Measurements from ENCODE around the gene PPM1N. TPM values are rescaled to one million over a fixed set of nuclear protein-coding genes. Genes with fewer than 3 reads are reported as not detected.

PPM1N gene
- total and polyA plus RNA-seq, 2 of the 13 experiments (the other 11 are each of a cell fraction or from before 2014, with no cell fraction given): 0.31 to 1.8 TPM

DNA sequence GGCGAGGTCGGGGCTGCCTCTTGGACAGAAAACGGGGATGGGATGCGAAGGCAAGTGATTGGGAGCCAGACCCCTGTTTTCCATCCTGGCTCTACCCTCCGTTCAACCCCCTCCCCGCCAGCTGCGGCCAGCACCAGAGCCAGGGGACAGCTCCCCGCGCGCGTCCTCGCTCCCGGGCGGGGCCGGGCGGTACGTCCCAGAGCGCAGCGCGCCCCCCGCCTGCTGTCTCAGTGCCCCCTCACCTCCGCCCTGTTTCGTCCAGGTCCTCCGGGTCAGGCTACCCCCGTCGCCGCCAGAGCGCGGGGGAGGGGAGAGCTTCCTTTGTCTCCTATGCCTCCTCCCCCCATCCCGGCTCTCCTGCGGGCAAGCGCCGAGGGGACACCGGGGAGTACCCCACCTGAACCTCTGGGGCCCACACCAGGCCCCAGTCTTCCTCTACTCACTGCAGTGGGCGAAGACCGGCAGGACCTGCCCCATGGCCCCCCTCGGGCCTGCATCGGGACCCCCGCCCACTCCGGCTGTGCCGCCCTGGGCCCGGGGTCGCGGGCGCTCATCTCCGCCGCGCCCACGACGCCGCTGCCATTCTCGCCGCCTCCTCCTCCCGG, 1.8 kb upstream of the PPM1N start (continued):
- TF ChIP-seq ZNF264 (CRISPR knock-in tag; IDR thresholded peaks at IDR 0.05): no peak
- TF ChIP-seq, protein P1, sequence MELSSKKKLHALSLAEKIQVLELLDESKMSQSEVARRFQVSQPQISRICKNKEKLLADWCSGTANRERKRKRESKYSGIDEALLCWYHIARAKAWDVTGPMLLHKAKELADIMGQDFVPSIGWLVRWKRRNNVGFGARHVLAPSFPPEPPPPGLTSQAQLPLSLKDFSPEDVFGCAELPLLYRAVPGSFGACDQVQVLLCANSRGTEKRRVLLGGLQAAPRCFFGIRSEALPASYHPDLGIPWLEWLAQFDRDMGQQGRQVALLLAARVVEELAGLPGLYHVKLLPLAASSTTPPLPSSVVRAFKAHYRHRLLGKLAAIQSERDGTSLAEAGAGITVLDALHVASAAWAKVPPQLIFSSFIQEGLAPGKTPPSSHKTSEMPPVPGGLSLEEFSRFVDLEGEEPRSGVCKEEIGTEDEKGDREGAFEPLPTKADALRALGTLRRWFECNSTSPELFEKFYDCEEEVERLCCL (CRISPR knock-in tag; IDR thresholded peaks at IDR 0.05; ENCODE audit: borderline replicate concordance): 0 out of 2 replicates have a peak, but pooled peaks have one; percentile 35
- TF ChIP-seq, protein P2, sequence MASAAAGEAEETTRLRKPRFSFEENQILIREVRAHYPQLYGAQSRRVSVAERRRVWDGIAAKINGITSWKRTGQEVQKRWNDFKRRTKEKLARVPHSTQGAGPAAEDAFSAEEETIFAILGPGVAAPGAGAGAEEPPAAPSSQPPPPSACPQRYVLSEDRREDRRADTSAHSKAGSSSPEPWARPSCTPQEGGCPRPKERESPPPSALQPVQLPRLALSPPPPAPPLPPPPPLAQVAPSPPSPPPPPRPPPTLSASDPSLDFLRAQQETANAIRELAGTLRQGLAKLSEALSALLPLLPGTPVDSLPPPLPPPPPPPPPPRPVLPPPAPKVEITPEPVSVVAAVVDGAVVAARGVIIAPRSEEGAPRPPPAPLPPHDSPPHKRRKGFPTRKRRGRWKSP (CRISPR knock-in tag; IDR thresholded peaks at IDR 0.05): peak; percentile 60; the same call in 1 of the 2 replicates
- peak; percentile 95; the same call in 1 of the 2 replicates for TF ChIP-seq SIN3A (IDR thresholded peaks at IDR 0.05; ENCODE audit: borderline replicate concordance, low read depth, low read length)
- 0 out of 2 replicates have a peak, but pooled peaks have one; percentile 17 for TF ChIP-seq MTF1 (CRISPR knock-in tag; IDR thresholded peaks at IDR 0.05)
- TF ChIP-seq, protein P3, sequence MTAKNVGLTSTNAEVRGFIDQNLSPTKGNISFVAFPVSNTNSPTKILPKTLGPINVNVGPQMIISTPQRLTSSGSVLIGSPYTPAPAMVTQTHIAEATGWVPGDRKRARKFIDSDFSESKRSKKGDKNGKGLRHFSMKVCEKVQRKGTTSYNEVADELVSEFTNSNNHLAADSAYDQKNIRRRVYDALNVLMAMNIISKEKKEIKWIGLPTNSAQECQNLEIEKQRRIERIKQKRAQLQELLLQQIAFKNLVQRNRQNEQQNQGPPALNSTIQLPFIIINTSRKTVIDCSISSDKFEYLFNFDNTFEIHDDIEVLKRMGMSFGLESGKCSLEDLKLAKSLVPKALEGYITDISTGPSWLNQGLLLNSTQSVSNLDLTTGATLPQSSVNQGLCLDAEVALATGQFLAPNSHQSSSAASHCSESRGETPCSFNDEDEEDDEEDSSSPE (CRISPR knock-in tag; IDR thresholded peaks at IDR 0.05): 0 out of 2 replicates have a peak, but pooled peaks have one; percentile 25
- no peak for TF ChIP-seq GPN1 (CRISPR knock-in tag; IDR thresholded peaks at IDR 0.05; ENCODE audit: borderline replicate concordance)
- TF ChIP-seq ARID2 (CRISPR knock-in tag; IDR thresholded peaks at IDR 0.05; ENCODE audit: borderline replicate concordance): no peak
- TF ChIP-seq, protein P4, sequence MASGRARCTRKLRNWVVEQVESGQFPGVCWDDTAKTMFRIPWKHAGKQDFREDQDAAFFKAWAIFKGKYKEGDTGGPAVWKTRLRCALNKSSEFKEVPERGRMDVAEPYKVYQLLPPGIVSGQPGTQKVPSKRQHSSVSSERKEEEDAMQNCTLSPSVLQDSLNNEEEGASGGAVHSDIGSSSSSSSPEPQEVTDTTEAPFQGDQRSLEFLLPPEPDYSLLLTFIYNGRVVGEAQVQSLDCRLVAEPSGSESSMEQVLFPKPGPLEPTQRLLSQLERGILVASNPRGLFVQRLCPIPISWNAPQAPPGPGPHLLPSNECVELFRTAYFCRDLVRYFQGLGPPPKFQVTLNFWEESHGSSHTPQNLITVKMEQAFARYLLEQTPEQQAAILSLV (CRISPR knock-in tag; IDR thresholded peaks at IDR 0.05; ENCODE audit: borderline replicate concordance): no peak
- no peak; the same call in 1 of the 2 replicates for TF ChIP-seq SAFB2 (CRISPR knock-in tag; IDR thresholded peaks at IDR 0.05; ENCODE audit: borderline replicate concordance, low read depth)
- TF ChIP-seq ZFP1 (CRISPR knock-in tag; IDR thresholded peaks at IDR 0.05): no peak; the same call in 1 of the 2 replicates
- TF ChIP-seq ZSCAN31 (CRISPR knock-in tag; IDR thresholded peaks at IDR 0.05; ENCODE audit: low read depth): peak; percentile 80
- TF ChIP-seq, protein P5, sequence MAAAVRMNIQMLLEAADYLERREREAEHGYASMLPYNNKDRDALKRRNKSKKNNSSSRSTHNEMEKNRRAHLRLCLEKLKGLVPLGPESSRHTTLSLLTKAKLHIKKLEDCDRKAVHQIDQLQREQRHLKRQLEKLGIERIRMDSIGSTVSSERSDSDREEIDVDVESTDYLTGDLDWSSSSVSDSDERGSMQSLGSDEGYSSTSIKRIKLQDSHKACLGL (CRISPR knock-in tag; IDR thresholded peaks at IDR 0.05): peak; percentile 93
- TF ChIP-seq, protein P6, sequence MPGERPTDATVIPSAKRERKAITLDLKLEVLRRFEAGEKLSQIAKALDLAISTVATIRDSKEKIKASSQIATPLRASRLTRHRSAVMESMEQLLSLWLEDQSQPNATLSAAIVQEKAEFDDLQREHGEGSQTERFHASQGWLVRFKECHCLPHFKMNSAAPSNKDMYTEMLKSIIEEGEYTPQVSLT (CRISPR knock-in tag; IDR thresholded peaks at IDR 0.05; ENCODE audit: borderline replicate concordance, low read depth): no peak
- peak; percentile 72; the same call in 1 of the 2 replicates for TF ChIP-seq MAZ (IDR thresholded peaks at IDR 0.05; ENCODE audit: borderline replicate concordance, low read depth, low read length)
- peak; percentile 84 for TF ChIP-seq MAZ (CRISPR knock-in tag; IDR thresholded peaks at IDR 0.05; ENCODE audit: low read depth)
- TF ChIP-seq ZNF256 (CRISPR knock-in tag; conservative IDR thresholded peaks at IDR 0.05): 0 out of 2 replicates have a peak, but pooled peaks have one; percentile 51
- TF ChIP-seq, protein P7, sequence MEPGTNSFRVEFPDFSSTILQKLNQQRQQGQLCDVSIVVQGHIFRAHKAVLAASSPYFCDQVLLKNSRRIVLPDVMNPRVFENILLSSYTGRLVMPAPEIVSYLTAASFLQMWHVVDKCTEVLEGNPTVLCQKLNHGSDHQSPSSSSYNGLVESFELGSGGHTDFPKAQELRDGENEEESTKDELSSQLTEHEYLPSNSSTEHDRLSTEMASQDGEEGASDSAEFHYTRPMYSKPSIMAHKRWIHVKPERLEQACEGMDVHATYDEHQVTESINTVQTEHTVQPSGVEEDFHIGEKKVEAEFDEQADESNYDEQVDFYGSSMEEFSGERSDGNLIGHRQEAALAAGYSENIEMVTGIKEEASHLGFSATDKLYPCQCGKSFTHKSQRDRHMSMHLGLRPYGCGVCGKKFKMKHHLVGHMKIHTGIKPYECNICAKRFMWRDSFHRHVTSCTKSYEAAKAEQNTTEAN (CRISPR knock-in tag; conservative IDR thresholded peaks at IDR 0.05): peak; percentile 82
- 0 out of 2 replicates have a peak, but pooled peaks have one; percentile 41 for TF ChIP-seq ARNTL (CRISPR knock-in tag; IDR thresholded peaks at IDR 0.05)
- TF ChIP-seq NONO (IDR thresholded peaks at IDR 0.05): no peak
- TF ChIP-seq NONO (CRISPR knock-in tag; conservative IDR thresholded peaks at IDR 0.05): no peak
- TF ChIP-seq ZNF468 (CRISPR knock-in tag; IDR thresholded peaks at IDR 0.05): no peak
